ENCODE measurements around the gene MIER3. TPM values are rescaled to one million over a fixed set of nuclear protein-coding genes. Genes with fewer than 3 reads are reported as not detected.

The MIER3 gene
- total RNA-seq, 4 donors from 2014 or later = 8.8 to 111 (median 60.8) TPM

- no peaks in the 10 kb centered on the region for H3K9me3 ChIP-seq
- H3K36me3 ChIP-seq = no peaks in the 10 kb centered on the region
- WGBS, 2 donors (ENCODE audit: low coverage in 1 of 2) = 88 to 91% methylated on average over 4 of the region's 4 CpGs
- no peak overlapping the region for H3K4me3 ChIP-seq
- no peak overlapping the region for H3K27ac ChIP-seq
- no peaks in the 10 kb centered on the region for H3K27me3 ChIP-seq
- TF ChIP-seq POLR2AphosphoS5 (IDR thresholded peaks at IDR 0.05) (no peak), POLR2A (IDR thresholded peaks at IDR 0.05) (no peak), EP300 (IDR thresholded peaks at IDR 0.05; ENCODE audit: low read depth) (no peak), CTCF (IDR thresholded peaks at IDR 0.05) (no peak)
- no peaks in the 10 kb centered on the region for H3K4me1 ChIP-seq
- no peak for DNase-seq
- in situ Hi-C loops (cut with MboI; ENCODE audit: low pct_ligation_motif_present in 1 of 4, low pct_unique_long_range_greater_than_20kb in 1 of 4, low sequenced_read_pairs in 3 of 4) (no loop called here), intact Hi-C loops (cut with DNase I; ENCODE audit: low total_unique reads) (no loop called here)
Observed at GRCh38 chr5:56988490-56988889, 36.6 kb upstream of the MIER3 start.

DNA sequence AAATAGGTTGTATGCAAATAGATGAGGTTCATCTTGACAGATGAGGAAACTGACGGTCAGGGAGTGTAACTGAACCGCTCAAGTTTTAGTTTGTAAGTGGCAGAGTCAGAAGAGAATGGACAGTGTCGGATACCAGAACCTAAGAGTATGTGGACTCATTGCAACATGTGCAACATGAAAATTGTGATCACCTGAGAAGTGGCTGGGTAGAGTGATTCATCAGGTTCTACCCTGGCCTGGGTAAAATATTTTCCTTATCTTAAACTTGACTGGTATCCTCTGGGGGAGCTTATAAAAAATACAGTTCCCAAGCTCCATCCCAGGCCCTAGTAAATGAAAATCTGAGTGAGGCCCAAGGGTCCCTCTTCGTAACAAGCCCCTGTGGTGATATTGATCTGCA lies 35.2 kb upstream of the MIER3 start:
- in situ Hi-C loops (cut with MboI; ENCODE audit: low pct_ligation_motif_present in 1 of 4, low pct_unique_long_range_greater_than_20kb in 1 of 4, low sequenced_read_pairs in 3 of 4) = no loop called here
- intact Hi-C loops (cut with DNase I; ENCODE audit: low total_unique reads) = no loop called here
- WGBS, 2 donors (ENCODE audit: low coverage in 1 of 2) = 79 to 96% methylated on average over 2 to 4 of the region's 4 CpGs

GRCh38 chr5:56986626-56986947 lies 34.7 kb upstream of the MIER3 start:
- in situ Hi-C loops (cut with MboI; ENCODE audit: low pct_ligation_motif_present in 1 of 4, low pct_unique_long_range_greater_than_20kb in 1 of 4, low sequenced_read_pairs in 3 of 4) = no loop called here
- 100% methylated on average over 1 of the region's 1 CpG; no CpG with 5 or more reads in 1 of the 2 donors for WGBS, 2 donors (ENCODE audit: low coverage in 1 of 2)
- no peaks in the 10 kb centered on the region for H3K36me3 ChIP-seq
- H3K4me1 ChIP-seq = no peaks in the 10 kb centered on the region
- H3K27me3 ChIP-seq = no peaks in the 10 kb centered on the region
- H3K27ac ChIP-seq = no peak overlapping the region
- intact Hi-C loops (cut with DNase I; ENCODE audit: low total_unique reads) = no loop called here
- no peak overlapping the region for H3K4me3 ChIP-seq
- DNase-seq = no peak
- no peaks in the 10 kb centered on the region for H3K9me3 ChIP-seq
- no peak for TF ChIP-seq CTCF (IDR thresholded peaks at IDR 0.05)
- TF ChIP-seq EP300 (IDR thresholded peaks at IDR 0.05; ENCODE audit: low read depth) = no peak
- TF ChIP-seq POLR2A (IDR thresholded peaks at IDR 0.05) = no peak
- TF ChIP-seq POLR2AphosphoS5 (IDR thresholded peaks at IDR 0.05) = no peak

More for the DNA sequence above, 35.2 kb upstream of the MIER3 start:
- Histone ChIP-seq H3K36me3 (no peaks in the 10 kb centered on the region), H3K4me3 (no peak overlapping the region), H3K4me1 (no peaks in the 10 kb centered on the region), H3K27me3 (no peaks in the 10 kb centered on the region), H3K27ac (no peak overlapping the region), H3K9me3 (no peaks in the 10 kb centered on the region)
- no peak for TF ChIP-seq CTCF (IDR thresholded peaks at IDR 0.05)
- no peak for TF ChIP-seq POLR2AphosphoS5 (IDR thresholded peaks at IDR 0.05)
- no peak for TF ChIP-seq EP300 (IDR thresholded peaks at IDR 0.05; ENCODE audit: low read depth)
- no peak for TF ChIP-seq POLR2A (IDR thresholded peaks at IDR 0.05)
- no peak for DNase-seq

GRCh38 chr5:56985936-56986625 lies 34.2 kb upstream of the MIER3 start:
- TF ChIP-seq EP300 (IDR thresholded peaks at IDR 0.05; ENCODE audit: low read depth) (no peak), POLR2AphosphoS5 (IDR thresholded peaks at IDR 0.05) (no peak), POLR2A (IDR thresholded peaks at IDR 0.05) (no peak), CTCF (IDR thresholded peaks at IDR 0.05) (no peak)
- Histone ChIP-seq H3K4me3 (no peak overlapping the region), H3K27ac (no peak overlapping the region), H3K4me1 (no peaks in the 10 kb centered on the region), H3K9me3 (no peaks in the 10 kb centered on the region), H3K36me3 (no peaks in the 10 kb centered on the region), H3K27me3 (no peaks in the 10 kb centered on the region)
- DNase-seq = no peak
- intact Hi-C loops (cut with DNase I; ENCODE audit: low total_unique reads) (no loop called here), in situ Hi-C loops (cut with MboI; ENCODE audit: low pct_ligation_motif_present in 1 of 4, low pct_unique_long_range_greater_than_20kb in 1 of 4, low sequenced_read_pairs in 3 of 4) (no loop called here)
- WGBS, 2 donors (ENCODE audit: low coverage in 1 of 2) = 42 to 63% methylated on average over 2 to 3 of the region's 3 CpGs

All from transverse colon (tissue), 4 donors.